ENCODE results near the gene UNCX.

DNA sequence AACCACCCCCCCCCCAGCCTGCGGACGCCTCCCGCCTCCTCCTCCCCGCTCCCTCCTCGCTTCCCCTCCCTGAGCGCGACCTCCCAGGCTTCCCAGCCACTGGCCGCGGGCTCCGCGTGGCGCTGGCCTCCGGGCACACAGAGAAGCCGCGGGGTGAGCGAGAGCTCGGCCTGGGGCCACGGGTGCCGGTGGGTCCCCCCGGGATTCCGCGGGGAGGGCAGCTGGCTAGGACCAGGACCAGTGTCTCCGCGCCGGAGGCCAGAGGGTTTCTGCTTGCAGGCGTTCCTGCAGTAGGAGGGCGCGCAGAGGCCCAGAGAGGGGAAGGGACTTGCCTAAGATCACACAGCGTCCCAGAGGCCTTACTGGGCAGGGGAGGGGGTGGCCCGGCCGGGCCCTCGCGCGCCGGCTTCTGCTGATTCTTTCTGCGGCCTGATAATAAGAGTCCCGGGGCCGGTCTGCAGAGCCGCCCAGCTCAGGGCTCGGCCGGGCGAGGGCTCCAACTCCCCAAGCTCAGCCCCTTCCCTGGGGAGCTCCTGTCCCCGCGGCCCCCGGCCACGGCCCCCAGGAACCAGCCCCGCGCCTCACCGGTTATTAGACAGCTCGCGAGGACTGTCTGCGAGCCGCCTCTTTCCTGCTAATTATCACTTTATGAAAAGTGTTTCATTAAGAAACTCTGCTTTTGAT, 10.1 kb downstream of the UNCX start:
- TF ChIP-seq GATA2 (IDR thresholded peaks at IDR 0.05; ENCODE audit: low read depth, low read length): no peak
- no peak for TF ChIP-seq GATA3 (IDR thresholded peaks at IDR 0.05; ENCODE audit: low read depth, low read length)
